ENCODE measurements around the gene PDIA4. TPM values are rescaled to one million over a fixed set of nuclear protein-coding genes. Genes with fewer than 3 reads are reported as not detected.
"Not testable (repeated sequence)": the region's sequence is repeated elsewhere in the genome, so short reads cannot be mapped to it uniquely, and the experiment has no call there.

Gene PDIA4
- total RNA-seq = 68.9 TPM

- DNase-seq (ENCODE audit: low spot score in 2 of 2) (peak; percentile 98), FAIRE-seq (no peak)
Observed at GRCh38 chr7:149028346-149029109, at the start of gene PDIA4. Gene PDIA4 (minus strand): TSS chr7:149028505. CDS start chr7:149028408, 97 bp downstream.

GRCh38 chr7:149077594-149077993 lies 49.3 kb upstream of the PDIA4 start:
- DNase-seq (ENCODE audit: low spot score in 2 of 2) (no peak), FAIRE-seq (no peak)

GRCh38 chr7:149075286-149075685 lies 47.0 kb upstream of the PDIA4 start:
- DNase-seq (ENCODE audit: low spot score in 2 of 2) (no peak), FAIRE-seq (no peak)

GRCh38 chr7:149074116-149074885 lies 46.0 kb upstream of the PDIA4 start:
- no peak for FAIRE-seq

GRCh38 chr7:149072438-149072775 lies 44.1 kb upstream of the PDIA4 start:
- FAIRE-seq (no peak), DNase-seq (ENCODE audit: low spot score in 2 of 2) (no peak)

More at GRCh38 chr7:149074116-149074885, 46.0 kb upstream of the PDIA4 start:
- DNase-seq (ENCODE audit: low spot score in 2 of 2) = no peak

GRCh38 chr7:149071641-149072437 lies 43.5 kb upstream of the PDIA4 start:
- no peak for FAIRE-seq
- DNase-seq (ENCODE audit: low spot score in 2 of 2) = no peak

GRCh38 chr7:149071182-149071635 lies 42.9 kb upstream of the PDIA4 start:
- no peak for FAIRE-seq
- DNase-seq (ENCODE audit: low spot score in 2 of 2) = no peak

GRCh38 chr7:149070372-149071125 lies 42.2 kb upstream of the PDIA4 start:
- DNase-seq (ENCODE audit: low spot score in 2 of 2) (no peak), FAIRE-seq (no peak)

GRCh38 chr7:149067869-149068268 lies 39.6 kb upstream of the PDIA4 start:
- no peak for DNase-seq (ENCODE audit: low spot score in 2 of 2)

GRCh38 chr7:149063476-149063875 lies 35.2 kb upstream of the PDIA4 start:
- no peak for FAIRE-seq
- no peak for DNase-seq (ENCODE audit: low spot score in 2 of 2)

More at GRCh38 chr7:149067869-149068268, 39.6 kb upstream of the PDIA4 start:
- no peak for FAIRE-seq

- FAIRE-seq; DNase-seq (ENCODE audit: low spot score in 2 of 2): not testable (repeated sequence)
Observed at GRCh38 chr7:149062217-149062899, 34.1 kb upstream of the PDIA4 start.

- DNase-seq (ENCODE audit: low spot score in 2 of 2) (no peak), FAIRE-seq (no peak)
Observed at GRCh38 chr7:149060156-149060555, 31.9 kb upstream of the PDIA4 start.

- FAIRE-seq (no peak), DNase-seq (ENCODE audit: low spot score in 2 of 2) (no peak)
Observed at GRCh38 chr7:149053885-149054284, 25.6 kb upstream of the PDIA4 start.

GRCh38 chr7:149053384-149053783 lies 25.1 kb upstream of the PDIA4 start:
- no peak for DNase-seq (ENCODE audit: low spot score in 2 of 2)
- FAIRE-seq = no peak

- DNase-seq (ENCODE audit: low spot score in 2 of 2) = no peak
- no peak for FAIRE-seq
Observed at GRCh38 chr7:149050941-149051340, 22.6 kb upstream of the PDIA4 start.

GRCh38 chr7:149048805-149049204 lies 20.5 kb upstream of the PDIA4 start:
- DNase-seq (ENCODE audit: low spot score in 2 of 2) = no peak
- FAIRE-seq = no peak

- DNase-seq (ENCODE audit: low spot score in 2 of 2) = no peak
- no peak for FAIRE-seq
Observed at GRCh38 chr7:149046416-149046815, 18.1 kb upstream of the PDIA4 start.

GRCh38 chr7:149043936-149044335 lies 15.6 kb upstream of the PDIA4 start:
- FAIRE-seq (no peak), DNase-seq (ENCODE audit: low spot score in 2 of 2) (no peak)

- FAIRE-seq = no peak
- no peak for DNase-seq (ENCODE audit: low spot score in 2 of 2)
Observed at GRCh38 chr7:149041350-149041749, 13.0 kb upstream of the PDIA4 start.

- not testable (repeated sequence) for DNase-seq (ENCODE audit: low spot score in 2 of 2); FAIRE-seq
Observed at GRCh38 chr7:149038641-149039040, 10.3 kb upstream of the PDIA4 start.

Measured in frontal cortex (tissue), 4 donors.